Measurements from ENCODE around the gene RBMY1D. TPM values are rescaled to one million over a fixed set of nuclear protein-coding genes. Genes with fewer than 3 reads are reported as not detected.

The RBMY1D gene
- total and polyA plus RNA-seq, 10 of the 15 experiments (the other 5 are each of a cell fraction or from before 2014, with no cell fraction given) = not detected

DNA sequence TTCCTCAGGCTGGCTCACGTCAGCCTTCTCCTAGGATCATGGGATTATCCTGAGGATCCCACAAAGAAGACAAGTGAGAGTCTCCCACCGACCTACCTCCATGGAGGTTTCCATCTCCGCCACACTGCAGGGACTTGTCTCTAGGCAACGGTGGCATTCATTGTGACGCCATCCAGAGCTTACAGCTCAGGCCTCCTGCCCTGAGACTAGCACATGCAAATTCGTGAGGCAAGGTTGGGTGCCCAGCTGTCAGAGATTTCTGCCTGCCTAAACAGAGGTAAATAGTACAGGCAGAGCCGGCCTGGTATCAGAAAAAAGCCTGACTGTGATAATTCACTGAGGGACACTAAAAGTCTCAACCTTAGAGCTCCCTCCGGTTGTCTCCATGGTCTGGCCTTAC, 58.0 kb downstream of the RBMY1D start:
- intact Hi-C loops (cut with micrococcal nuclease; ENCODE audit: unreplicated experiment) = no loop called here
- no peaks in the 10 kb centered on the region for H3K79me2 ChIP-seq (ENCODE audit: control insufficient read depth, insufficient read depth, low read length)
- no peaks in the 10 kb centered on the region for H4K20me1 ChIP-seq (ENCODE audit: control insufficient read depth, insufficient read depth)
- BruUV-seq (replicated peaks) = no TSS peak
- no peaks in the 10 kb centered on the region for H3K9me3 ChIP-seq (replicated peaks; ENCODE audit: control insufficient read depth, insufficient read depth, low read length)
- no peak for DNase-seq (ENCODE audit: low read depth, low spot score)
- H3K4me1 ChIP-seq (ENCODE audit: control insufficient read depth, insufficient read depth, low read length) = no peaks in the 10 kb centered on the region
- in situ Hi-C loops (cut with MboI) = no loop called here
- POLR2A ChIA-PET = no interaction called here
- H3K36me3 ChIP-seq (ENCODE audit: control insufficient read depth in 2 of 2, insufficient read depth in 2 of 2, low read length in 1 of 2) = no peaks in the 10 kb centered on the region
- no peaks in the 10 kb centered on the region for H3K27me3 ChIP-seq (replicated peaks in 1 of 2; ENCODE audit: control insufficient read depth in 2 of 2, insufficient read depth in 2 of 2, low read length in 1 of 2)
- H3K9ac ChIP-seq (ENCODE audit: control insufficient read depth, insufficient read depth, low read length) = no peak overlapping the region
- H3K4me3 ChIP-seq = no peak overlapping the region
- H3K4me2 ChIP-seq (ENCODE audit: control insufficient read depth, insufficient read depth) = no peak overlapping the region
- FAIRE-seq = no peak
- SMC1A ChIA-PET (ENCODE audit: uncharacterized antibody, unreplicated experiment) = no interaction called here
- H3K27ac ChIP-seq (ENCODE audit: control insufficient read depth, insufficient read depth) = no peak overlapping the region
- TF ChIP-seq IKZF1 (conservative IDR thresholded peaks at IDR 0.05) = no peak
- no peak for TF ChIP-seq LARP7 (IDR thresholded peaks at IDR 0.05)
- no peak for TF ChIP-seq CEBPB (IDR thresholded peaks at IDR 0.05; ENCODE audit: borderline replicate concordance in 1 of 2, low read depth in 2 of 2, low read length in 2 of 2)
- TF ChIP-seq, protein P1, sequence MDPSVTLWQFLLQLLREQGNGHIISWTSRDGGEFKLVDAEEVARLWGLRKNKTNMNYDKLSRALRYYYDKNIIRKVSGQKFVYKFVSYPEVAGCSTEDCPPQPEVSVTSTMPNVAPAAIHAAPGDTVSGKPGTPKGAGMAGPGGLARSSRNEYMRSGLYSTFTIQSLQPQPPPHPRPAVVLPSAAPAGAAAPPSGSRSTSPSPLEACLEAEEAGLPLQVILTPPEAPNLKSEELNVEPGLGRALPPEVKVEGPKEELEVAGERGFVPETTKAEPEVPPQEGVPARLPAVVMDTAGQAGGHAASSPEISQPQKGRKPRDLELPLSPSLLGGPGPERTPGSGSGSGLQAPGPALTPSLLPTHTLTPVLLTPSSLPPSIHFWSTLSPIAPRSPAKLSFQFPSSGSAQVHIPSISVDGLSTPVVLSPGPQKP (IDR thresholded peaks at IDR 0.05; ENCODE audit: low read depth, low read length) = no peak
- no peak for TF ChIP-seq EGR1 (IDR thresholded peaks at IDR 0.05; ENCODE audit: borderline replicate concordance in 1 of 2, low read depth in 2 of 2, low read length in 2 of 2)
- no peak for TF ChIP-seq MYC (IDR thresholded peaks at IDR 0.05; ENCODE audit: insufficient read depth, insufficient read length, insufficient replicate concordance, low read length, severe bottlenecking)
- TF ChIP-seq ZNF24 (IDR thresholded peaks at IDR 0.05) = no peak
- CTCF ChIA-PET = no interaction called here
- RAD21 ChIA-PET (ENCODE audit: unreplicated experiment) = no interaction called here
- no CpG with 5 or more reads among the region's 8 CpGs for WGBS (ENCODE audit: insufficient coverage, insufficient replicate concordance, low lambda C conversion rate, missing lambda C conversion rate)
- H2AFZ ChIP-seq (ENCODE audit: control insufficient read depth, low read depth, low read length) = no peak overlapping the region
- no peak for ATAC-seq

DNA sequence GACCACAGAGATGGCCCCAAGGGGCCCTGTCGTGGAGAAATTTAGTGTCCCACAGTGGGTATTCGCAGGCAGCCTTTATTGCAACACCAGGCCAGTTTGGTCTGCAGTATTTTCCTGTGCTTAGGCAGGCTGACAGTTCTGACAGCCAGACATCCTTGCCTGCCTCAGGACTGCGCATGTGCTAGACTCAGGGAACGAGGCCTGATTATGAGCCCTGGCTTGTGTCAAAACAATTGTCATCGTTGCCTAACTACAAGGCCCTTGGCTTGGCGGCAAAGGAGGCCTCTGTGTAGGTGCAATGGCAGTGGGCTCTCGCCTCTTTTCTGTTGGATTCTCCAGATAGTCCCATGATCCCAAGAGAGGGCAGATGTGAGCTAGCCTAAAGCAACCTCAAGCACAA, 59.3 kb downstream of the RBMY1D start:
- DNase-seq (ENCODE audit: low read depth, low spot score) = no peak
- Histone ChIP-seq H3K4me2 (ENCODE audit: control insufficient read depth, insufficient read depth) (no peak overlapping the region), H3K36me3 (ENCODE audit: control insufficient read depth in 2 of 2, insufficient read depth in 2 of 2, low read length in 1 of 2) (no peaks in the 10 kb centered on the region), H3K79me2 (ENCODE audit: control insufficient read depth, insufficient read depth, low read length) (no peaks in the 10 kb centered on the region), H3K9me3 (replicated peaks; ENCODE audit: control insufficient read depth, insufficient read depth, low read length) (no peaks in the 10 kb centered on the region), H3K9ac (ENCODE audit: control insufficient read depth, insufficient read depth, low read length) (no peak overlapping the region), H4K20me1 (ENCODE audit: control insufficient read depth, insufficient read depth) (no peaks in the 10 kb centered on the region), H3K27ac (ENCODE audit: control insufficient read depth, insufficient read depth) (no peak overlapping the region), H2AFZ (ENCODE audit: control insufficient read depth, low read depth, low read length) (no peak overlapping the region), H3K27me3 (replicated peaks in 1 of 2; ENCODE audit: control insufficient read depth in 2 of 2, insufficient read depth in 2 of 2, low read length in 1 of 2) (no peaks in the 10 kb centered on the region), H3K4me3 (no peak overlapping the region), H3K4me1 (ENCODE audit: control insufficient read depth, insufficient read depth, low read length) (no peaks in the 10 kb centered on the region)
- whole genome bisulfite sequencing (ENCODE audit: insufficient coverage, insufficient replicate concordance, low lambda C conversion rate, missing lambda C conversion rate) = no CpG with 5 or more reads among the region's 7 CpGs
- BruUV-seq (replicated peaks) = no TSS peak
- POLR2A ChIA-PET = no interaction called here
- SMC1A ChIA-PET (ENCODE audit: uncharacterized antibody, unreplicated experiment) = no interaction called here
- ATAC-seq = no peak
- no peak for FAIRE-seq
- RAD21 ChIA-PET (ENCODE audit: unreplicated experiment) = no interaction called here
- intact Hi-C loops (cut with micrococcal nuclease; ENCODE audit: unreplicated experiment) = no loop called here
- in situ Hi-C loops (cut with MboI) = no loop called here
- CTCF ChIA-PET = no interaction called here
- TF ChIP-seq, protein P2, sequence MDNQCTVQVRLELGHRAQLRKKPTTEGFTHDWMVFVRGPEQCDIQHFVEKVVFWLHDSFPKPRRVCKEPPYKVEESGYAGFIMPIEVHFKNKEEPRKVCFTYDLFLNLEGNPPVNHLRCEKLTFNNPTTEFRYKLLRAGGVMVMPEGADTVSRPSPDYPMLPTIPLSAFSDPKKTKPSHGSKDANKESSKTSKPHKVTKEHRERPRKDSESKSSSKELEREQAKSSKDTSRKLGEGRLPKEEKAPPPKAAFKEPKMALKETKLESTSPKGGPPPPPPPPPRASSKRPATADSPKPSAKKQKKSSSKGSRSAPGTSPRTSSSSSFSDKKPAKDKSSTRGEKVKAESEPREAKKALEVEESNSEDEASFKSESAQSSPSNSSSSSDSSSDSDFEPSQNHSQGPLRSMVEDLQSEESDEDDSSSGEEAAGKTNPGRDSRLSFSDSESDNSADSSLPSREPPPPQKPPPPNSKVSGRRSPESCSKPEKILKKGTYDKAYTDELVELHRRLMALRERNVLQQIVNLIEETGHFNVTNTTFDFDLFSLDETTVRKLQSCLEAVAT (IDR thresholded peaks at IDR 0.05) = no peak
- TF ChIP-seq, protein P3, sequence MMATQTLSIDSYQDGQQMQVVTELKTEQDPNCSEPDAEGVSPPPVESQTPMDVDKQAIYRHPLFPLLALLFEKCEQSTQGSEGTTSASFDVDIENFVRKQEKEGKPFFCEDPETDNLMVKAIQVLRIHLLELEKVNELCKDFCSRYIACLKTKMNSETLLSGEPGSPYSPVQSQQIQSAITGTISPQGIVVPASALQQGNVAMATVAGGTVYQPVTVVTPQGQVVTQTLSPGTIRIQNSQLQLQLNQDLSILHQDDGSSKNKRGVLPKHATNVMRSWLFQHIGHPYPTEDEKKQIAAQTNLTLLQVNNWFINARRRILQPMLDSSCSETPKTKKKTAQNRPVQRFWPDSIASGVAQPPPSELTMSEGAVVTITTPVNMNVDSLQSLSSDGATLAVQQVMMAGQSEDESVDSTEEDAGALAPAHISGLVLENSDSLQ (IDR thresholded peaks at IDR 0.05) = no peak
- TF ChIP-seq BMI1 (IDR thresholded peaks at IDR 0.05; ENCODE audit: borderline replicate concordance) (no peak), CEBPB (IDR thresholded peaks at IDR 0.05; ENCODE audit: borderline replicate concordance in 1 of 2, low read depth in 2 of 2, low read length in 2 of 2) (no peak), ZSCAN29 (IDR thresholded peaks at IDR 0.05) (no peak), LARP7 (IDR thresholded peaks at IDR 0.05) (no peak)

All from GM12878 (cell line).